ENCODE results near the gene HAPLN3. TPM values are rescaled to one million over a fixed set of nuclear protein-coding genes. Genes with fewer than 3 reads are reported as not detected.

Gene HAPLN3
- total RNA-seq, 1 donor from 2014 or later = 2.7 TPM

GRCh38 chr15:88877906-88878305 lies 17.4 kb downstream of the HAPLN3 start:
- no peak overlapping the region for H3K4me2 ChIP-seq
- H3K9ac ChIP-seq = no peak overlapping the region
- Mint-ChIP-seq H3K27ac (no peak overlapping the region), H3K27me3 (ENCODE audit: insufficient read depth, low read depth) (peaks cover 4% of the 10 kb centered on the region), H3K9me3 (no peaks in the 10 kb centered on the region), H3K4me3 (no peak overlapping the region), H3K36me3 (no peaks in the 10 kb centered on the region), H3K4me1 (no peaks in the 10 kb centered on the region)
- no peak overlapping the region for H3K27ac ChIP-seq
- H3K79me2 ChIP-seq (ENCODE audit: low read depth) = no peaks in the 10 kb centered on the region
- no peak overlapping the region for H2AFZ ChIP-seq (replicated peaks)
- no peaks in the 10 kb centered on the region for H3F3A ChIP-seq (ENCODE audit: low read depth)
- TF ChIP-seq CTCF (IDR thresholded peaks at IDR 0.05) = no peak
- TF ChIP-seq EZH2 (IDR thresholded peaks at IDR 0.05) = no peak
- no peak for TF ChIP-seq EZH2phosphoT487 (IDR thresholded peaks at IDR 0.05)
- H3K27me3 ChIP-seq = no peaks in the 10 kb centered on the region
- no peak for DNase-seq (ENCODE audit: low spot score)
- H3K9me3 ChIP-seq (ENCODE audit: low read depth) = no peaks in the 10 kb centered on the region
- H3K4me1 ChIP-seq = no peaks in the 10 kb centered on the region
- no peaks in the 10 kb centered on the region for H4K20me1 ChIP-seq (ENCODE audit: low read depth)
- H3K36me3 ChIP-seq = no peaks in the 10 kb centered on the region
- no peak overlapping the region for H3K4me3 ChIP-seq

- no peaks in the 10 kb centered on the region for H3F3A ChIP-seq (ENCODE audit: low read depth)
- Mint-ChIP-seq H3K4me1 (no peaks in the 10 kb centered on the region), H3K36me3 (no peaks in the 10 kb centered on the region), H3K9me3 (no peaks in the 10 kb centered on the region), H3K27me3 (ENCODE audit: insufficient read depth, low read depth) (peaks cover 4% of the 10 kb centered on the region), H3K27ac (no peak overlapping the region), H3K4me3 (no peak overlapping the region)
- no peak overlapping the region for H3K4me2 ChIP-seq
- no peaks in the 10 kb centered on the region for H3K4me1 ChIP-seq
- H3K9ac ChIP-seq = no peak overlapping the region
- H3K27me3 ChIP-seq = no peaks in the 10 kb centered on the region
- H3K4me3 ChIP-seq = no peak overlapping the region
- no peaks in the 10 kb centered on the region for H3K79me2 ChIP-seq (ENCODE audit: low read depth)
- no peaks in the 10 kb centered on the region for H3K9me3 ChIP-seq (ENCODE audit: low read depth)
- no peaks in the 10 kb centered on the region for H3K36me3 ChIP-seq
- no peaks in the 10 kb centered on the region for H4K20me1 ChIP-seq (ENCODE audit: low read depth)
- DNase-seq (ENCODE audit: low spot score) = no peak
- TF ChIP-seq EZH2 (IDR thresholded peaks at IDR 0.05) = no peak
- no peak for TF ChIP-seq EZH2phosphoT487 (IDR thresholded peaks at IDR 0.05)
- TF ChIP-seq CTCF (IDR thresholded peaks at IDR 0.05) = no peak
- H2AFZ ChIP-seq (replicated peaks) = no peak overlapping the region
- H3K27ac ChIP-seq = no peak overlapping the region
Measured at GRCh38 chr15:88877415-88877814, 17.9 kb downstream of the HAPLN3 start.

GRCh38 chr15:88876573-88876972 lies 18.8 kb downstream of the HAPLN3 start:
- Mint-ChIP-seq H3K4me3 (no peak overlapping the region), H3K9me3 (no peaks in the 10 kb centered on the region), H3K27ac (no peak overlapping the region), H3K27me3 (ENCODE audit: insufficient read depth, low read depth) (peaks cover 4% of the 10 kb centered on the region), H3K4me1 (no peaks in the 10 kb centered on the region), H3K36me3 (no peaks in the 10 kb centered on the region)
- Histone ChIP-seq H2AFZ (replicated peaks) (no peak overlapping the region), H3K36me3 (no peaks in the 10 kb centered on the region), H3K4me2 (no peak overlapping the region), H3K9me3 (ENCODE audit: low read depth) (no peaks in the 10 kb centered on the region), H4K20me1 (ENCODE audit: low read depth) (no peaks in the 10 kb centered on the region), H3K27me3 (no peaks in the 10 kb centered on the region), H3K4me1 (no peaks in the 10 kb centered on the region), H3K27ac (no peak overlapping the region), H3K79me2 (ENCODE audit: low read depth) (no peaks in the 10 kb centered on the region), H3K4me3 (no peak overlapping the region), H3K9ac (no peak overlapping the region), H3F3A (ENCODE audit: low read depth) (no peaks in the 10 kb centered on the region)
- TF ChIP-seq EZH2 (IDR thresholded peaks at IDR 0.05) (no peak), EZH2phosphoT487 (IDR thresholded peaks at IDR 0.05) (no peak), CTCF (IDR thresholded peaks at IDR 0.05) (no peak)
- DNase-seq (ENCODE audit: low spot score) = no peak
